ENCODE measurements around the gene BCAP31. TPM values are rescaled to one million over a fixed set of nuclear protein-coding genes. Genes with fewer than 3 reads are reported as not detected.

Gene BCAP31
- total and polyA plus RNA-seq, 2 of the 13 experiments (the other 11 are each of a cell fraction or from before 2014, with no cell fraction given): 139 to 178 TPM

- no peak for TF ChIP-seq KDM5A (IDR thresholded peaks at IDR 0.05; ENCODE audit: borderline replicate concordance, low read length)
- no peak for TF ChIP-seq THAP8 (CRISPR knock-in tag; IDR thresholded peaks at IDR 0.05; ENCODE audit: borderline replicate concordance)
- TF ChIP-seq ZBTB39 (CRISPR knock-in tag; IDR thresholded peaks at IDR 0.05): no peak
- TF ChIP-seq ZNF160 (CRISPR knock-in tag; IDR thresholded peaks at IDR 0.05): no peak
- no peak for TF ChIP-seq KLF9 (CRISPR knock-in tag; IDR thresholded peaks at IDR 0.05; ENCODE audit: low read depth)
- TF ChIP-seq ARID5B (CRISPR knock-in tag; IDR thresholded peaks at IDR 0.05): no peak
- no peak for TF ChIP-seq NFKB2 (CRISPR knock-in tag; IDR thresholded peaks at IDR 0.05; ENCODE audit: borderline replicate concordance)
- TF ChIP-seq KDM2A (CRISPR knock-in tag; IDR thresholded peaks at IDR 0.05; ENCODE audit: borderline replicate concordance, low read depth): no peak
- TF ChIP-seq KLF12 (CRISPR knock-in tag; IDR thresholded peaks at IDR 0.05; ENCODE audit: borderline replicate concordance): no peak
- TF ChIP-seq NONO (IDR thresholded peaks at IDR 0.05): no peak
- TF ChIP-seq NONO (CRISPR knock-in tag; conservative IDR thresholded peaks at IDR 0.05): 0 out of 2 replicates have a peak, but pooled peaks have one; percentile 25
- peak; percentile 41; the same call in 1 of the 2 replicates for TF ChIP-seq SPEN (CRISPR knock-in tag; IDR thresholded peaks at IDR 0.05; ENCODE audit: low read depth)
- no peak for TF ChIP-seq ATM (IDR thresholded peaks at IDR 0.05; ENCODE audit: borderline replicate concordance)
- no peak for TF ChIP-seq MTF2 (CRISPR knock-in tag; IDR thresholded peaks at IDR 0.05; ENCODE audit: borderline replicate concordance)
- no peak for TF ChIP-seq ZNF20 (CRISPR knock-in tag; IDR thresholded peaks at IDR 0.05)
- no peak for TF ChIP-seq CEBPZ (IDR thresholded peaks at IDR 0.05; ENCODE audit: low read length)
- no peak for TF ChIP-seq AGO1 (IDR thresholded peaks at IDR 0.05; ENCODE audit: low read depth, low read length, poor library complexity, severe bottlenecking)
- no peak for TF ChIP-seq HMG20B (CRISPR knock-in tag; conservative IDR thresholded peaks at IDR 0.05)
- TF ChIP-seq ZNF569 (CRISPR knock-in tag; IDR thresholded peaks at IDR 0.05; ENCODE audit: borderline replicate concordance): no peak
Observed at GRCh38 chrX:153763298-153763932, 39.2 kb upstream of the BCAP31 start (continued).

All from HepG2 (cell line).